ENCODE data around the gene GPA33. TPM values are rescaled to one million over a fixed set of nuclear protein-coding genes. Genes with fewer than 3 reads are reported as not detected.

Gene GPA33
- total and polyA plus RNA-seq, 4 donors, result 0.26 to 1.5 (median 0.70) TPM

DNA sequence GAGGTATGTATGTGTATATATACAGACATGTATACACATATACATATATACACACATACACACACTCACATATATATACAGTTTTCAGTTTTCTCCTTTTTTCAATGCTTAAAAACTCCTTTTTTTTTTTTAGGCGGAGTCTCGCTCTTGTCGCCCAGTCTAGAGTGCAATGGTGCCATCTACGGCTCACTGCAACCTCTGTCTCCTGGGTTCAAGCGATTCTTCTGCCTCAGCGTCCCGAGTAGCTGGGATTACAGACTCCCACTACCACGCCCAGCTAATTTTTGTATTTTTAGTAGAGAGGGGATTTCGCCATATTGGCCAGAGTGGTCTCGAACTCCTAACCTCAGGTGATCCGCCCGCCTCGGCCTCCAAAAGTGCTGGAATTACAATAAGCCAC, 30.7 kb upstream of the GPA33 start:
- DNase-seq (no peak), ATAC-seq (ENCODE audit: insufficient read depth, low FRiP score) (no peak)
- no peaks in the 10 kb centered on the region for H3K36me3 ChIP-seq (ENCODE audit: control insufficient read depth in 4 of 4, insufficient read depth in 4 of 4, low read length in 4 of 4)
- H3K4me1 ChIP-seq (ENCODE audit: control insufficient read depth in 5 of 5, insufficient read depth in 5 of 5, low read length in 5 of 5), result peaks cover 0 to 9% (median 6%) of the 10 kb centered on the region in 5 donors
- no peak overlapping the region for H3K4me3 ChIP-seq
- peaks cover 0 to 7% (median 2%) of the 10 kb centered on the region in 3 donors for H3K27me3 ChIP-seq (ENCODE audit: control insufficient read depth in 3 of 3, insufficient read depth in 3 of 3, low read length in 2 of 3)
- H3K9ac ChIP-seq (ENCODE audit: insufficient read depth in 1 of 2, low read length in 2 of 2), result no peak overlapping the region
- WGBS, 2 donors, result 38 to 56% methylated on average over 13 of the region's 13 CpGs
- H3K9me3 ChIP-seq (ENCODE audit: control insufficient read depth in 4 of 4, insufficient read depth in 3 of 4, low read length in 3 of 4), result no peaks in the 10 kb centered on the region
- TF ChIP-seq, protein P1, sequence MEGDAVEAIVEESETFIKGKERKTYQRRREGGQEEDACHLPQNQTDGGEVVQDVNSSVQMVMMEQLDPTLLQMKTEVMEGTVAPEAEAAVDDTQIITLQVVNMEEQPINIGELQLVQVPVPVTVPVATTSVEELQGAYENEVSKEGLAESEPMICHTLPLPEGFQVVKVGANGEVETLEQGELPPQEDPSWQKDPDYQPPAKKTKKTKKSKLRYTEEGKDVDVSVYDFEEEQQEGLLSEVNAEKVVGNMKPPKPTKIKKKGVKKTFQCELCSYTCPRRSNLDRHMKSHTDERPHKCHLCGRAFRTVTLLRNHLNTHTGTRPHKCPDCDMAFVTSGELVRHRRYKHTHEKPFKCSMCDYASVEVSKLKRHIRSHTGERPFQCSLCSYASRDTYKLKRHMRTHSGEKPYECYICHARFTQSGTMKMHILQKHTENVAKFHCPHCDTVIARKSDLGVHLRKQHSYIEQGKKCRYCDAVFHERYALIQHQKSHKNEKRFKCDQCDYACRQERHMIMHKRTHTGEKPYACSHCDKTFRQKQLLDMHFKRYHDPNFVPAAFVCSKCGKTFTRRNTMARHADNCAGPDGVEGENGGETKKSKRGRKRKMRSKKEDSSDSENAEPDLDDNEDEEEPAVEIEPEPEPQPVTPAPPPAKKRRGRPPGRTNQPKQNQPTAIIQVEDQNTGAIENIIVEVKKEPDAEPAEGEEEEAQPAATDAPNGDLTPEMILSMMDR (IDR thresholded peaks at IDR 0.05; ENCODE audit: control extremely low read depth, extremely low read depth), result no peak
- H3K27ac ChIP-seq (ENCODE audit: low read depth in 1 of 2, low read length in 1 of 2), result no peak overlapping the region

DNA sequence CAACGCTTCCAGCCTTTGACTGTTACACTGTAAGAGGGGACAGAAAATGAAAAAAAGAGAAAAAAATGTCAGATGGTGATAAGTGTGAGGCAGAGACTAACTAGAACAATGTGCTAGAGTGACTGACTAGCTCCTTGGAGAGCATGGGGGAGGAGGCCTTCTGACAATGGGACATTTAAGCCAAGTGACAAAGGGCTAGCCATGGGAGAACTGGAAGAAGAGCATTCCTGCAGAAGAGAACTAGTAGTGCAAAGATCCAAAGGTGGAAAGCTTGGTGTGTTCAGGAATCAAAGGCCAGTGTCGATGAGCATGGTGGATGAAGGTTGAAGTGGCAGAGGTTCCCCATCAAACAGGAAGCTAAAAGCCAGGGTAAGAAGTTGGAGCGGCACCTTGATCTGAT, 29.5 kb upstream of the GPA33 start:
- Histone ChIP-seq H3K4me1 (ENCODE audit: control insufficient read depth in 5 of 5, insufficient read depth in 5 of 5, low read length in 5 of 5) (peaks cover 0 to 9% (median 6%) of the 10 kb centered on the region in 5 donors), H3K27me3 (ENCODE audit: control insufficient read depth in 3 of 3, insufficient read depth in 3 of 3, low read length in 2 of 3) (peaks cover 0 to 7% (median 0%) of the 10 kb centered on the region in 3 donors), H3K9ac (ENCODE audit: insufficient read depth in 1 of 2, low read length in 2 of 2) (no peak overlapping the region), H3K36me3 (ENCODE audit: control insufficient read depth in 4 of 4, insufficient read depth in 4 of 4, low read length in 4 of 4) (no peaks in the 10 kb centered on the region), H3K9me3 (ENCODE audit: control insufficient read depth in 4 of 4, insufficient read depth in 3 of 4, low read length in 3 of 4) (no peaks in the 10 kb centered on the region), H3K4me3 (no peak overlapping the region), H3K27ac (ENCODE audit: low read depth in 1 of 2, low read length in 1 of 2) (no peak overlapping the region)
- ATAC-seq (ENCODE audit: insufficient read depth, low FRiP score) (no peak), DNase-seq (no peak)
- TF ChIP-seq, protein P1 (IDR thresholded peaks at IDR 0.05; ENCODE audit: control extremely low read depth, extremely low read depth), result no peak
- 92 to 94% methylated on average over 3 of the region's 3 CpGs for WGBS, 2 donors

DNA sequence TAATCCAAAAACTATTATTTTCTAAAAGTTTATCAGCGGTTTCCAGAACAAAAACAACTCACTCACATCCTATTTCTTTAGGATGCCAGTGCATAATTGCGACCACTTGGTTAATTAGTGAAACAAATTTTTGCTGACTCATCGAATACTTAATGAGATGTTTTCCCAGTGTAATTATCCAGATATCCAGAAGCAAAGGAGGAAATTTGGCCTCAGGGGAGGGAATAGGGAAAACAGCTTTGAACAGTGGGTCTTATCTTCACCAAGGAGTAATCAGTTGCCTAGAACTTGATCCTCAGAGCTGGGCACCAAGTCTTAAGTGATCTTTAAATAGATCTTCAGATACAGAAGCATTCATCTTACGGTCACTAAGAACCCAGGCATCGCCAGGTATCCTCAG, 28.0 kb upstream of the GPA33 start:
- no peak overlapping the region for H3K4me3 ChIP-seq
- no peaks in the 10 kb centered on the region for H3K9me3 ChIP-seq (ENCODE audit: control insufficient read depth in 4 of 4, insufficient read depth in 3 of 4, low read length in 3 of 4)
- no peak overlapping the region for H3K9ac ChIP-seq (ENCODE audit: insufficient read depth in 1 of 2, low read length in 2 of 2)
- no peak for DNase-seq
- no peak for ATAC-seq (ENCODE audit: insufficient read depth, low FRiP score)
- TF ChIP-seq, protein P1 (IDR thresholded peaks at IDR 0.05; ENCODE audit: control extremely low read depth, extremely low read depth), result no peak
- no peak overlapping the region for H3K27ac ChIP-seq (ENCODE audit: low read depth in 1 of 2, low read length in 1 of 2)
- 72 to 87% methylated on average over 5 of the region's 5 CpGs for WGBS, 2 donors
- H3K27me3 ChIP-seq (ENCODE audit: control insufficient read depth in 3 of 3, insufficient read depth in 3 of 3, low read length in 2 of 3), result peaks cover 0 to 7% (median 3%) of the 10 kb centered on the region in 3 donors
- no peaks in the 10 kb centered on the region for H3K36me3 ChIP-seq (ENCODE audit: control insufficient read depth in 4 of 4, insufficient read depth in 4 of 4, low read length in 4 of 4)
- H3K4me1 ChIP-seq (ENCODE audit: control insufficient read depth in 5 of 5, insufficient read depth in 5 of 5, low read length in 5 of 5), result peaks cover 0 to 9% (median 6%) of the 10 kb centered on the region in 5 donors

DNA sequence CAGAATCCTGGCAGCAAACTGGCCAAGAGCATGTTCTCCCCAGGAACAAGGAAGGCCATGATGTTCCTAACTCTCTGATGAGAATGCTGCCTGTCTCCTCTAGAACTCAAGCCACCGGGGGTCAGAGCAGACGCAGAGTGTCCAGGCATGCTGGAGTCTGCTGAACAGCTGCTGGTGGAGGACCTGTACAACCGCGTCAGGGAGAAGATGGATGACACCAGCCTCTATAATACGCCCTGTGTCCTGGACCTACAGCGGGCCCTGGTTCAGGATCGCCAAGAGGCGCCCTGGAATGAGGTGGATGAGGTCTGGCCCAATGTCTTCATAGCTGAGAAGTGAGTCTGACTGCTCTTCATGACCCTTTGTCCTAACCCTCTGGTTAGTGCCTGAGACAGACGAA, 27.0 kb upstream of the GPA33 start:
- H3K36me3 ChIP-seq (ENCODE audit: control insufficient read depth in 4 of 4, insufficient read depth in 4 of 4, low read length in 4 of 4), result no peaks in the 10 kb centered on the region
- 95 to 96% methylated on average over 9 of the region's 9 CpGs for WGBS, 2 donors
- H3K27ac ChIP-seq (ENCODE audit: low read depth in 1 of 2, low read length in 1 of 2), result no peak overlapping the region
- H3K9me3 ChIP-seq (ENCODE audit: control insufficient read depth in 4 of 4, insufficient read depth in 3 of 4, low read length in 3 of 4), result no peaks in the 10 kb centered on the region
- ATAC-seq (ENCODE audit: insufficient read depth, low FRiP score) (no peak), DNase-seq (no peak)
- TF ChIP-seq, protein P1 (IDR thresholded peaks at IDR 0.05; ENCODE audit: control extremely low read depth, extremely low read depth), result no peak
- no peak overlapping the region for H3K4me3 ChIP-seq
- H3K4me1 ChIP-seq (ENCODE audit: control insufficient read depth in 5 of 5, insufficient read depth in 5 of 5, low read length in 5 of 5), result peaks cover 0 to 9% (median 6%) of the 10 kb centered on the region in 5 donors
- no peak overlapping the region for H3K9ac ChIP-seq (ENCODE audit: insufficient read depth in 1 of 2, low read length in 2 of 2)
- H3K27me3 ChIP-seq (ENCODE audit: control insufficient read depth in 3 of 3, insufficient read depth in 3 of 3, low read length in 2 of 3), result peaks cover 0 to 7% (median 3%) of the 10 kb centered on the region in 3 donors
